OCI-LY1 (cell line): Measurements from ENCODE around the gene TTC33.

Source experiments
- EZH2 ChIP-seq: fragments of 200-600 bp; sonication (generic), shearing (Covaris generic); IDR thresholded peaks from 2 replicates; pipeline ENCODE4 v1.8.0; 2017; ENCODE audit warnings: borderline replicate concordance, mixed run types, mild to moderate bottlenecking, antibody characterized with exemption, low read length, moderate library complexity, mixed read lengths
- TF ChIP-seq, protein P1 (sequence below): fragments of 200-600 bp; sonication (generic), shearing (Covaris generic); IDR thresholded peaks from 2 replicates; pipeline ENCODE4 v1.5.1; 2017; ENCODE audit warnings: mild to moderate bottlenecking, antibody characterized with exemption, low read length, moderate library complexity, mixed read lengths

DNA sequence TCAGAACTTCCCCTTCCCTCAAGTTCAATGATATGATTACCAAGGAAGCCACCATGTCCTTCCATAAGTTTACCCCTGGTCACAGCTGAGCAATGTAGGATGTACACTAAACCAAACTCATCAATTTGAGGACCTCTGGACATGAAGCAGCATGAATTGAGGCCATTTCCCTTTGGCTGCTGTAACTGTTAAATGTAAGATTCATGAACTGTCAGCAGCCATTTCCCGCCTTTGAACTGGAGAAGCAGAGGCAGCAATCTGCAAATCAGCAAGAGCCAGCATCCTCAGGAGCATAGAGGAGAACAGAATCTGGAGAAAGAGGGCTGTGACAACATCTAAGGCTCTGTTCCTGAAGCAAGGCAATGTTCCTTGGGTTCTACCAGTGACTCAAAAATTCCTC lies 180.3 kb downstream of the TTC33 start:
- TF ChIP-seq, protein P1, sequence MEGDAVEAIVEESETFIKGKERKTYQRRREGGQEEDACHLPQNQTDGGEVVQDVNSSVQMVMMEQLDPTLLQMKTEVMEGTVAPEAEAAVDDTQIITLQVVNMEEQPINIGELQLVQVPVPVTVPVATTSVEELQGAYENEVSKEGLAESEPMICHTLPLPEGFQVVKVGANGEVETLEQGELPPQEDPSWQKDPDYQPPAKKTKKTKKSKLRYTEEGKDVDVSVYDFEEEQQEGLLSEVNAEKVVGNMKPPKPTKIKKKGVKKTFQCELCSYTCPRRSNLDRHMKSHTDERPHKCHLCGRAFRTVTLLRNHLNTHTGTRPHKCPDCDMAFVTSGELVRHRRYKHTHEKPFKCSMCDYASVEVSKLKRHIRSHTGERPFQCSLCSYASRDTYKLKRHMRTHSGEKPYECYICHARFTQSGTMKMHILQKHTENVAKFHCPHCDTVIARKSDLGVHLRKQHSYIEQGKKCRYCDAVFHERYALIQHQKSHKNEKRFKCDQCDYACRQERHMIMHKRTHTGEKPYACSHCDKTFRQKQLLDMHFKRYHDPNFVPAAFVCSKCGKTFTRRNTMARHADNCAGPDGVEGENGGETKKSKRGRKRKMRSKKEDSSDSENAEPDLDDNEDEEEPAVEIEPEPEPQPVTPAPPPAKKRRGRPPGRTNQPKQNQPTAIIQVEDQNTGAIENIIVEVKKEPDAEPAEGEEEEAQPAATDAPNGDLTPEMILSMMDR: no peak
- no peak for TF ChIP-seq EZH2
